ENCODE data around the gene BTLA.

Gene BTLA

GRCh38 chr3:112459750-112460149 lies 39.5 kb downstream of the BTLA start:
- no peak overlapping the region for H3K27ac ChIP-seq (ENCODE audit: low read depth, low read length)
- H3K36me3 ChIP-seq (ENCODE audit: control insufficient read depth in 1 of 2, insufficient read depth in 2 of 2, low read length in 2 of 2), result no peaks in the 10 kb centered on the region
- no peaks in the 10 kb centered on the region for H3K27me3 ChIP-seq (ENCODE audit: control insufficient read depth in 1 of 2, insufficient read depth in 2 of 2, low read length in 2 of 2)
- H3K9ac ChIP-seq (ENCODE audit: low read depth in 1 of 2, low read length in 2 of 2), result no peak overlapping the region
- H3K9me3 ChIP-seq (ENCODE audit: control insufficient read depth in 1 of 2, low read length in 2 of 2), result no peaks in the 10 kb centered on the region
- no peak overlapping the region for H3K4me3 ChIP-seq (ENCODE audit: low read depth in 1 of 2, low read length in 2 of 2)
- H3K4me1 ChIP-seq (ENCODE audit: control insufficient read depth in 1 of 2, insufficient read depth in 2 of 2, low read length in 2 of 2), result peaks cover 0 to 15% of the 10 kb centered on the region in 2 donors

- no peak overlapping the region for H3K27ac ChIP-seq (ENCODE audit: low read depth, low read length)
Observed at GRCh38 chr3:112456147-112456546, 43.1 kb downstream of the BTLA start.

GRCh38 chr3:112448939-112449338 lies 50.3 kb downstream of the BTLA start:
- Histone ChIP-seq H3K27ac (ENCODE audit: low read depth, low read length) (no peak overlapping the region), H3K4me1 (ENCODE audit: control insufficient read depth in 1 of 2, insufficient read depth in 2 of 2, low read length in 2 of 2) (no peaks in the 10 kb centered on the region), H3K9ac (ENCODE audit: low read depth in 1 of 2, low read length in 2 of 2) (no peak overlapping the region), H3K9me3 (ENCODE audit: control insufficient read depth in 1 of 2, low read length in 2 of 2) (no peaks in the 10 kb centered on the region), H3K27me3 (ENCODE audit: control insufficient read depth in 1 of 2, insufficient read depth in 2 of 2, low read length in 2 of 2) (no peaks in the 10 kb centered on the region), H3K36me3 (ENCODE audit: control insufficient read depth in 1 of 2, insufficient read depth in 2 of 2, low read length in 2 of 2) (no peaks in the 10 kb centered on the region), H3K4me3 (ENCODE audit: low read depth in 1 of 2, low read length in 2 of 2) (no peak overlapping the region)

More at GRCh38 chr3:112456147-112456546, 43.1 kb downstream of the BTLA start:
- no peaks in the 10 kb centered on the region for H3K36me3 ChIP-seq (ENCODE audit: control insufficient read depth in 1 of 2, insufficient read depth in 2 of 2, low read length in 2 of 2)
- no peak overlapping the region for H3K9ac ChIP-seq (ENCODE audit: low read depth in 1 of 2, low read length in 2 of 2)
- peaks cover 0 to 12% of the 10 kb centered on the region in 2 donors for H3K4me1 ChIP-seq (ENCODE audit: control insufficient read depth in 1 of 2, insufficient read depth in 2 of 2, low read length in 2 of 2)
- no peak overlapping the region for H3K4me3 ChIP-seq (ENCODE audit: low read depth in 1 of 2, low read length in 2 of 2)
- H3K27me3 ChIP-seq (ENCODE audit: control insufficient read depth in 1 of 2, insufficient read depth in 2 of 2, low read length in 2 of 2), result no peaks in the 10 kb centered on the region
- no peaks in the 10 kb centered on the region for H3K9me3 ChIP-seq (ENCODE audit: control insufficient read depth in 1 of 2, low read length in 2 of 2)

- no peak overlapping the region for H3K9ac ChIP-seq (ENCODE audit: low read depth in 1 of 2, low read length in 2 of 2)
- H3K9me3 ChIP-seq (ENCODE audit: control insufficient read depth in 1 of 2, low read length in 2 of 2), result no peaks in the 10 kb centered on the region
- H3K4me1 ChIP-seq (ENCODE audit: control insufficient read depth in 1 of 2, insufficient read depth in 2 of 2, low read length in 2 of 2), result no peaks in the 10 kb centered on the region
- H3K27ac ChIP-seq (ENCODE audit: low read depth, low read length), result no peak overlapping the region
- no peaks in the 10 kb centered on the region for H3K27me3 ChIP-seq (ENCODE audit: control insufficient read depth in 1 of 2, insufficient read depth in 2 of 2, low read length in 2 of 2)
- no peaks in the 10 kb centered on the region for H3K36me3 ChIP-seq (ENCODE audit: control insufficient read depth in 1 of 2, insufficient read depth in 2 of 2, low read length in 2 of 2)
- H3K4me3 ChIP-seq (ENCODE audit: low read depth in 1 of 2, low read length in 2 of 2), result no peak overlapping the region
Observed at GRCh38 chr3:112446343-112446742, 52.9 kb downstream of the BTLA start.

- Histone ChIP-seq H3K27ac (ENCODE audit: low read depth, low read length) (no peak overlapping the region), H3K4me3 (ENCODE audit: low read depth in 1 of 2, low read length in 2 of 2) (no peak overlapping the region), H3K27me3 (ENCODE audit: control insufficient read depth in 1 of 2, insufficient read depth in 2 of 2, low read length in 2 of 2) (no peaks in the 10 kb centered on the region), H3K9me3 (ENCODE audit: control insufficient read depth in 1 of 2, low read length in 2 of 2) (no peaks in the 10 kb centered on the region), H3K9ac (ENCODE audit: low read depth in 1 of 2, low read length in 2 of 2) (no peak overlapping the region), H3K4me1 (ENCODE audit: control insufficient read depth in 1 of 2, insufficient read depth in 2 of 2, low read length in 2 of 2) (no peaks in the 10 kb centered on the region), H3K36me3 (ENCODE audit: control insufficient read depth in 1 of 2, insufficient read depth in 2 of 2, low read length in 2 of 2) (no peaks in the 10 kb centered on the region)
Observed at GRCh38 chr3:112445839-112446238, 53.4 kb downstream of the BTLA start.

GRCh38 chr3:112437146-112438022 lies 61.9 kb downstream of the BTLA start:
- Histone ChIP-seq H3K4me1 (ENCODE audit: control insufficient read depth in 1 of 2, insufficient read depth in 2 of 2, low read length in 2 of 2) (no peaks in the 10 kb centered on the region), H3K27me3 (ENCODE audit: control insufficient read depth in 1 of 2, insufficient read depth in 2 of 2, low read length in 2 of 2) (no peaks in the 10 kb centered on the region), H3K9ac (ENCODE audit: low read depth in 1 of 2, low read length in 2 of 2) (no peak overlapping the region), H3K9me3 (ENCODE audit: control insufficient read depth in 1 of 2, low read length in 2 of 2) (peaks cover 4 to 11% of the 10 kb centered on the region in 2 donors), H3K27ac (ENCODE audit: low read depth, low read length) (no peak overlapping the region), H3K4me3 (ENCODE audit: low read depth in 1 of 2, low read length in 2 of 2) (no peak overlapping the region), H3K36me3 (ENCODE audit: control insufficient read depth in 1 of 2, insufficient read depth in 2 of 2, low read length in 2 of 2) (no peaks in the 10 kb centered on the region)

- Histone ChIP-seq H3K36me3 (ENCODE audit: control insufficient read depth in 1 of 2, insufficient read depth in 2 of 2, low read length in 2 of 2) (no peaks in the 10 kb centered on the region), H3K27me3 (ENCODE audit: control insufficient read depth in 1 of 2, insufficient read depth in 2 of 2, low read length in 2 of 2) (no peaks in the 10 kb centered on the region), H3K27ac (ENCODE audit: low read depth, low read length) (no peak overlapping the region)
Observed at GRCh38 chr3:112429960-112430359, 69.3 kb downstream of the BTLA start.

GRCh38 chr3:112427123-112427522 lies 72.1 kb downstream of the BTLA start:
- Histone ChIP-seq H3K27ac (ENCODE audit: low read depth, low read length) (no peak overlapping the region), H3K9ac (ENCODE audit: low read depth in 1 of 2, low read length in 2 of 2) (no peak overlapping the region)

More at GRCh38 chr3:112429960-112430359, 69.3 kb downstream of the BTLA start:
- Histone ChIP-seq H3K4me1 (ENCODE audit: control insufficient read depth in 1 of 2, insufficient read depth in 2 of 2, low read length in 2 of 2) (peaks cover 0 to 5% of the 10 kb centered on the region in 2 donors), H3K4me3 (ENCODE audit: low read depth in 1 of 2, low read length in 2 of 2) (no peak overlapping the region), H3K9ac (ENCODE audit: low read depth in 1 of 2, low read length in 2 of 2) (no peak overlapping the region), H3K9me3 (ENCODE audit: control insufficient read depth in 1 of 2, low read length in 2 of 2) (peaks cover 0 to 5% of the 10 kb centered on the region in 2 donors)

GRCh38 chr3:112425858-112426750 lies 73.2 kb downstream of the BTLA start:
- Histone ChIP-seq H3K36me3 (ENCODE audit: control insufficient read depth in 1 of 2, insufficient read depth in 2 of 2, low read length in 2 of 2) (no peaks in the 10 kb centered on the region), H3K4me1 (ENCODE audit: control insufficient read depth in 1 of 2, insufficient read depth in 2 of 2, low read length in 2 of 2) (peaks cover 0 to 5% of the 10 kb centered on the region in 2 donors), H3K4me3 (ENCODE audit: low read depth in 1 of 2, low read length in 2 of 2) (no peak overlapping the region), H3K27ac (ENCODE audit: low read depth, low read length) (no peak overlapping the region), H3K9ac (ENCODE audit: low read depth in 1 of 2, low read length in 2 of 2) (no peak overlapping the region), H3K9me3 (ENCODE audit: control insufficient read depth in 1 of 2, low read length in 2 of 2) (no peaks in the 10 kb centered on the region), H3K27me3 (ENCODE audit: control insufficient read depth in 1 of 2, insufficient read depth in 2 of 2, low read length in 2 of 2) (no peaks in the 10 kb centered on the region)

More at GRCh38 chr3:112427123-112427522, 72.1 kb downstream of the BTLA start:
- Histone ChIP-seq H3K4me3 (ENCODE audit: low read depth in 1 of 2, low read length in 2 of 2) (no peak overlapping the region), H3K9me3 (ENCODE audit: control insufficient read depth in 1 of 2, low read length in 2 of 2) (no peaks in the 10 kb centered on the region), H3K36me3 (ENCODE audit: control insufficient read depth in 1 of 2, insufficient read depth in 2 of 2, low read length in 2 of 2) (no peaks in the 10 kb centered on the region), H3K27me3 (ENCODE audit: control insufficient read depth in 1 of 2, insufficient read depth in 2 of 2, low read length in 2 of 2) (no peaks in the 10 kb centered on the region), H3K4me1 (ENCODE audit: control insufficient read depth in 1 of 2, insufficient read depth in 2 of 2, low read length in 2 of 2) (peaks cover 0 to 5% of the 10 kb centered on the region in 2 donors)

GRCh38 chr3:112425382-112425781 lies 73.9 kb downstream of the BTLA start:
- H3K9me3 ChIP-seq (ENCODE audit: control insufficient read depth in 1 of 2, low read length in 2 of 2), result no peaks in the 10 kb centered on the region
- no peak overlapping the region for H3K9ac ChIP-seq (ENCODE audit: low read depth in 1 of 2, low read length in 2 of 2)
- peaks cover 0 to 5% of the 10 kb centered on the region in 2 donors for H3K4me1 ChIP-seq (ENCODE audit: control insufficient read depth in 1 of 2, insufficient read depth in 2 of 2, low read length in 2 of 2)

More at GRCh38 chr3:112425382-112425781, 73.9 kb downstream of the BTLA start:
- Histone ChIP-seq H3K27ac (ENCODE audit: low read depth, low read length) (no peak overlapping the region), H3K27me3 (ENCODE audit: control insufficient read depth in 1 of 2, insufficient read depth in 2 of 2, low read length in 2 of 2) (no peaks in the 10 kb centered on the region), H3K36me3 (ENCODE audit: control insufficient read depth in 1 of 2, insufficient read depth in 2 of 2, low read length in 2 of 2) (no peaks in the 10 kb centered on the region), H3K4me3 (ENCODE audit: low read depth in 1 of 2, low read length in 2 of 2) (no peak overlapping the region)

Measured in duodenal mucosa (tissue), 2 donors.